GM21786 (cell line): ENCODE measurements around the gene TAAR9.
A peak's percentile ranks its signal among the peaks of the same experiment; 100 is the strongest.

Source experiments
- ATAC-seq: cut with Tn5 transposase; IDR thresholded peaks from one replicate; pipeline ENCODE4 v1.9.1; 2021; ENCODE audit not compliant: unreplicated experiment

TAAR9 gene, protein sequence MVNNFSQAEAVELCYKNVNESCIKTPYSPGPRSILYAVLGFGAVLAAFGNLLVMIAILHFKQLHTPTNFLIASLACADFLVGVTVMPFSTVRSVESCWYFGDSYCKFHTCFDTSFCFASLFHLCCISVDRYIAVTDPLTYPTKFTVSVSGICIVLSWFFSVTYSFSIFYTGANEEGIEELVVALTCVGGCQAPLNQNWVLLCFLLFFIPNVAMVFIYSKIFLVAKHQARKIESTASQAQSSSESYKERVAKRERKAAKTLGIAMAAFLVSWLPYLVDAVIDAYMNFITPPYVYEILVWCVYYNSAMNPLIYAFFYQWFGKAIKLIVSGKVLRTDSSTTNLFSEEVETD

DNA sequence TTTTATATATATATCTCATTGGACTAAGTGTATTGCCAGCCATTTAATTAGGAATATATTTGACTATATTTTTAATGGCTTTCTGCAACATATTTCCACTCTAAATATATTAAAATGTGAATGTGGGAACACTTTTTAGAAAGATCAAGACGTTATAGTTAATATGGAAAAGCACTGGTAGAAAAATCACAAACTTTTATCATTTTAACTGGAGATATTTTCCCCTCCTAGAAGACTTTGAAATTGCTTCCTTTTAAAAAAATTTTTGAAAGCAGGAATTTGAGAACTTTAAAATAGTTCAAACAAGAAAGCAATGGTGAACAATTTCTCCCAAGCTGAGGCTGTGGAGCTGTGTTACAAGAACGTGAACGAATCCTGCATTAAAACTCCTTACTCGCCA is at the start of gene TAAR9:
Gene TAAR9, plus strand, starts transcription at position 301 of the 400 bp plus-strand sequence. Its CDS starts 13 bp downstream, at position 314.
- no peak for ATAC-seq

DNA sequence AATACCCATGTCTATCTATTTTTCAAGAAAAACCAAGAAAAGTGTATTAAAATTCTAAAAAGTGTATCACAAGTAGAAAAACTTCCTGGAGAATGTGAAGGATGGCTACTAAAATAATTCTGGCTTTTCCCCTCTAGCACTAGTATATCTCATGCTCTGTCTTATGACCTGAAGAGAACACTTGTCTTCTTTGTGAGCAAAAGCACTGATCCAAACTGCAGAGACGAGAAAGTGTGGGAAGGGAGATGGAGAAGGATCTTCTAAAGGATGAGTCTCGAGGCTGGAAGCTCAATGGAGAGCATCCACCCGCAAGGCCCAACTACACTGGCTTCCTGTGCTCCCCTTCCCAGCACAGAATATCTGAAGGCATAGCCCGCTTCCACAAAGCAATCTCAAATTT is 48.7 kb upstream of the TAAR9 start:
- no peak for ATAC-seq

DNA sequence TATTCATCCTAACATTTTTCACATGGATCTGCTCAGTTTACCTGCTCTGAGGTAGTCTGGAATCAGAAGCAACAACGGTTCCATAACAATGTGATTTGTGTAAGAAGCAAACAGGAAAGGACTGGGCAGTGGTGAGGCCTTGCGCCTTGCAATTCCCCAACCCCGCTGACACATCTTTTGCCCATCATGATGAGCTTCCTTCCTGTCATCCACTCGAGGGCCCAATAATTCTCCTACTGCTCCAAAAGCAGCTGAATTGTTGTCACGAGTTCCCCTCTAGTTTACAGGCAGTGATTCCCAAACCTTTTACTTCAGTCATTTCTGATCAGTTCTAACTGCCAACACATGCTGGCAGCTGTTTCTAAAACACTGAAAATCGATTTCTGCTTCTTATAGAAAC is 48.1 kb upstream of the TAAR9 start:
- peak; percentile 38 for ATAC-seq

GRCh38 chr6:132490478-132491204 is 47.4 kb upstream of the TAAR9 start:
- ATAC-seq: peak; percentile 51

- ATAC-seq: no peak
These were observed 46.8 kb upstream of the TAAR9 start for GRCh38 chr6:132491303-132491702.

DNA sequence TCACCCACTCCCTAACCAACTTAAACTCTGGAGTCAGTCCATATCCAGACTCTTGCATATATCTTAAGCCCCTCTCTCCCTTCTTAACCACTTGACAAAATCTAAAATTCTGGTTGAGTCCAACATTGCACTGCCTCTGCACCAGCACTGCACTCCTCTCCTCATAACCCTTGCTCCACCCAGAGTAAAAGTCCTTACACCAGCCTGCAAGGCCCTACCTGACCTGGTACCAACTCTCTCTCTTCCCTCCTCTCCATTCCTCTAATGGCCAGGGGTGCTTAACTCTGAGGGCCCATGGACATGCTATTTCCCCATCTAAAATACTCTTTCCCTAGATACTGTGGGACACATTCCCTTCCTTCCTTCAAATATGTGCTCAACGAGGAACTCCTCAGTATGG is 46.2 kb upstream of the TAAR9 start:
- no peak for ATAC-seq

DNA sequence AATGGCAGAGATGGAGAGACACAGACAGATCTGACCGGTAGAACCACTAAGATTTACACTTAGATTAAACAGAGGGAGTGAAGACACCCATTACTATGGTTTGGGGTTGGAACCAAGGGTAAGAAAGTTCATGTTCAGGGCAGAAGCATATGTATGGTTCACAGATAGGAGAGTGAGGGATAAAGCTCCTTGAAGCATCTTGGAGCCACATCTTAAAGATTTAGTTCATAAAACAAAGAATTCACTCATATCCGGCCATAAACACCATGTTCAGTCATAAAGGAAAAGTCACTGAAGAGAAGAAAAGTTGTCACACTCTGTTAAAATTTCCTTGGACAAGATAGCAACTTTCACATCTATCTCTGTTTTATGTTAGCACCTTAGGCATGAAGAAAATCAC is 43.1 kb upstream of the TAAR9 start:
- peak; percentile 21 for ATAC-seq

- peak; percentile 45 for ATAC-seq
These were observed 42.4 kb upstream of the TAAR9 start for GRCh38 chr6:132495604-132496079.

DNA sequence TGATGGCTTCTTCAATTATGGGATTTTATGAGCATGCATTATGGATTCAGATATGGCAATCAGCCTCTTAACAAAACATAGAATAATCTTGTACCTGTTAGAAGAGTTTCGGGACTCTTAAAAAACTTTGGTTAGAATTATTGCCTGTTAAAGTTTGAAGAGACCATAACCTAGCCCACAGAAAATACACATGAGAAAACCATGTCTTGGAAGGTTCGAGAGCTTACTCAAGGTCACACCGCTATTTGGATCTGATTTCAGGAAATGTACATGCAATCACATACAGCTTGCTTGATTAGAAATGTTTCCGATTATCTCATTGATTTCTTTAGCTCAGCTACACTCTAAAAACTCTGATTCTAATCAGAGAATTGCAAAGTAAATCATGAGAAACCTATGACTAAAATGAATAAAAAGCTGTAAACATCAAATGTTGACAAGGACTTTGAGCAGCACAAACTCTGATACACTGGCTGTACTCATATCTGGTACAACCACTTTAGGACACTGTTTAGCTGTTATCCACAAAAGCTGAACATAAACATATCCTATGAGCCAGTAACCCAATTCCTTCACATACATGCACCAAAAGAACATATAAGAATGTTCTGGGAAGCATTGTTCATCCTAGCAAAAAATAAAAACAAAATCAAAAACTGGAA is 41.4 kb upstream of the TAAR9 start:
- ATAC-seq: no peak

GRCh38 chr6:132498638-132499037 is 39.4 kb upstream of the TAAR9 start:
- ATAC-seq: peak; percentile 46

DNA sequence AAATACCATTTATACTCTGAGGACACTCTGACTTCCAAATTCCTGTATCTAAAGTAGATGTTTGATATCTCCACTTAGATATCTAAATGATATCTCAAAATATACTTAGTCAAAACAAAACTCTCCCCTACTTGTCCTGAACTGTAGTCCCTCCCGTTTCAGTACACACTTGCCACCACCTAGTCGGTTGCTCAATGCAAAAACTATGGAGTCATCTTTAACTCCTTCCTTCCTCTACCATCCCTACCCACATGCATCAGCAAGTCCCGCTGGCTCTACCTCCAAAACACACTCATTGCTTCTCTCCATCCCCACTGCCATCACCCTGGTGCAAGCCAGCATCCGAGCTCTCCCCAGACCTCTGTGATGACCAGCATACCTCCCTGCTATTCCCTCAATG is 38.3 kb upstream of the TAAR9 start:
- no peak for ATAC-seq

DNA sequence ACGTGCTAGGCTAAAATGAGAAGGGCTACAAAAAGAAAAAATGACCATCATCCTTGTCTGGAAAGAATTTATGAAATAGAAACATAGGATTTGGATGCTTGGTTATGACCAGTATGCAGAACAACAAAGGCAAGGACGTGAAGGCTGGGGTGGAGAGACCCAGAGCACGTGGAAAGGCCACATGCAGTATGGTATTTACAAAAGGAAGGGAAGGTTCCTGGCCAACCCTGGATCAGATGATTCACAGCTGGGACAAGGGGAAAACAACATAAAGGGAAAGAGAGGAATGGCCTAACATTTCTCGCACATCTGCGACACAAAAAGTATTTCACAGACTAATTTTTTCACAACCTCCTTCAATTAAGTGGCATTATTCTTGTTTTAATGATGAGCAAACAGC is 33.3 kb upstream of the TAAR9 start:
- ATAC-seq: no peak

- ATAC-seq: no peak
These were observed 32.9 kb upstream of the TAAR9 start for GRCh38 chr6:132505158-132505557.

- ATAC-seq: no peak
These were observed 31.6 kb upstream of the TAAR9 start for GRCh38 chr6:132506461-132506860.

DNA sequence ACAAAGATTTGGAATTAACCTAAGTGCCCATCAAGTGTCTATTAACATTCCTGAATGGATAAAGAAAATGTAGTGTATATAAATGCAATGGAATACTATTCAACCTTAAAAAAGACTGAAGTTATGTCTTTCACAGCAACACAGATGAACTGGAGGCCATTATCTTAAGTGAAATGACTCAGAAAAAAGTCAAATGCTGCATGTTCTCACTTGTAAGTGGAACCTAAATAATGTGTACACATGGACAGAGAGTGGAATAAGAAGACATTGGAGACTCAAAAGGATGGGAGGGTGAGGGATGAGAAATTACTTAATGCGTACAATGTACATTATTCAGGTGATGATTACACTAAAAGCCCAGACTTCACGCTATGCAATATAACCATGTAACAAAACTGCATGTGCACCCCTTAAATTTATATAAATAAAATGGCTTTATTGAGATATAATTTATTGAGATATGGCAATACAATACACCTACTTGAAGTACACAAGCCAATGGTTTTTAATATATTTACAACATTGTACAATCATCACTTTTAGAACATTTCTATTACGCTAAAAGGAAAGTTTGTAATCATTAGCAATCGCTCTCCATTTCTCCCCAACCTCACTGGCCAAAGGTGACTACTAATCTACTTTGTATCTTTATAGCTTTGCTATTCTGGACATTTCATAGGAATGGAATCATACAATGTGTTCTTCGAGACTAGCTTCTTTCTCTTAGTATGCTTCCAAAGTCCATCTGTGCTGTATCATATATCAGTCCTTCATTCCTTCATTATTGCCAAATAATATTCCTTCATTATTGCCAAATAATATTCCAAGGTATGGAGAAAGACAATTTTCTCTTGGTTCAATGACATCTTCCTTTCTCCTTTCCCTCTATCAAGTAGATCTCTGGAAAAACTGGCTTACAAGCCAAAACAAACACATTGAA is 30.9 kb upstream of the TAAR9 start:
- no peak for ATAC-seq

DNA sequence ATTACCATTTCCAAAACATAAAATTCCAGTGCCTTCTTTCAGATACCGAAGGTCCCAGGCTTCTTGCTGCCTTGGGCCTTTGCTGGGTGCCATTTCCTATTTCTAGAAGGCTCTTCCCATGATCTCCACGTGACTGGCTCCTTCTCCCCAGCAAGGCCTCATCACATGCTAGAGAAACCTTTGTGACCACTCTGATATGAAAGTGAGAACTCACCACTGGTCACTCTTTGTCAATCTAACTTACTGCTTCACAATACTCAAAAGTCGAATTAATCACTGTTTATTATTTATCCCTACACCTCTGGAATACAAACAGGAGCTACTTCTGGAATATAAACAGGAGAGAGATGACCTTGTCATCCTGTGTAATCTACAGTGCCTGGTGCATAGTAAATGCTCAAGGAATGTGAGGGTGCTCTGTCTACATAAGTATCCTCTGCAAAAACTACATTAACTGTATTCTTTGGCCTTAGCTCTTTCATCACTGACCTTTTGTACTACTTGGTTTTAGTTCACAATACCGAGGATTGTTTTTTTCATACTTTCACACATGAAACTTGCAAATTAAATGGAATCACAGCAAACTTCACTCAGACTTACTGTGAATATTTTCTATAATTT is 26.8 kb upstream of the TAAR9 start:
- ATAC-seq: no peak

DNA sequence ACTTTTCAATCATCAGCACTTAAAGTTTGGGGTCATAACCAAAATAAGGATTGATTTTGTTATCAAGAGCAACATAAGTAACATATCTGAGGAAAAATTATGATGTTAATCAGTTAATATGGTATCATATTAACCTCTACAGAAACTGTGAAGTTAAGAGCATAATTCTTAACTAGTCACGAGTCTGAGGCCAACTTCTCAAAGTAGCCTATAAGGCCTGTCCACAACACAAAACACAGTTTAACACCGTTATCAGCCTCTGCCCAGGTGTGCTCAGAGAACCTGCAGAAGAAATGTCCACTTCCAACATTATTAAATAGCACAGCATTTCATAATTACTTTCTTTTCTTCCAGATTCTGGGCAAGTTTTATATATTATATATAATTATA is 26.3 kb upstream of the TAAR9 start:
- peak; percentile 25 for ATAC-seq

DNA sequence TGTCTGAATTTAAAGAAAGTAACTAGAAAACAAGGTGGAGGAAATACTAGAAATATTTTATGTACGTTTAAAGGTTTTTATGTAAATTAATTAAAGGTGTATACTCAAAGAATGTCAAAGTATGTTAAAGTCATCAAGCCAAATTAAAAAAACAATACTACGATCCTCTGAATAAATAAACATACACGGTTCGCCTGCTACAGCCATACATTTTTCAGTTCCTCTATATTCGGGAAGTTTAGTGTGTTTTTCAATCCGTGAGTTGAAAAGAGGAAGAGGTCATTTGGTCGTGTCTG is 25.8 kb upstream of the TAAR9 start:
- ATAC-seq: no peak

GRCh38 chr6:132512638-132513632 is 25.1 kb upstream of the TAAR9 start, which contains the start of gene STX7:
Gene STX7 (minus strand): TSS chr6:132513116. CDS start chr6:132503530, 9,586 bp downstream.
- ATAC-seq: peak; percentile 84
